HG02870 (cell line): ENCODE data around the gene MCU.

Experiments used
- ATAC-seq: cut with Tn5 transposase; IDR thresholded peaks from one replicate; pipeline ENCODE4 v1.9.1; 2021; ENCODE audit warnings: mild to moderate bottlenecking, moderate library complexity; ENCODE audit not compliant: unreplicated experiment

MCU gene

DNA sequence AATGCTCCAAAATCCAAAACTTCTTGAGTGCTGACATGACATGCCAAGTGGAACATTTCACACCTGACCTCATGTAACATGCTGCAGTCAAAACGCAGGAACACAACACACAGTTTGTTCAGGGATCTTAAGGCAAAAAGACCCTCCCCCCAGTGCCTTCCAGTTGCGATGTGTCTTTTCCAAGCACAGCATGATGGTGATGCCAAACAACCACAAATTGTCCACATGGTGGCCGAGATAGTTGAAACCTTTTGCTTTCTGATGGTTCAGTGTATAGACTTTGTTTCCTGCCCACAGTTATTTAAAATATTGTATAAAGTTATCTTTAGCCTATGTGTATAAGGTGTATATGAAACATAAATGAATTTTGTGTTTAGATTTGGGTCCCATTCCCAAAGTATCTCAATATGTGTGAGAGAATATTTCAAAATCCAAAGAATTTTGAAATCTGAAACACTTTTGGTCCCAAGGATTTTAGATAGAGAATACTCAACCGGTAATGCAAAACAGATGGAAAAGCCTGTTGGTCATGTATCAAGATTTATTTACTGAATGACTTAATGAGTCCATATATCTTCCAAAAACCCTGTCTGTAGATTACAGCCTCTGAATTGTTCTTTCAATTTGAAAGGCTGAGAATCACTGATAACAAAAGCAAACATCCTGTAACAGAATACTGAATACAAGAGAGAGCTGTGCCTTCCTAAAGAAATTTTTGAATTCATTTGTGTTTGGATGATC is 108.2 kb downstream of the MCU start:
- no peak for ATAC-seq

DNA sequence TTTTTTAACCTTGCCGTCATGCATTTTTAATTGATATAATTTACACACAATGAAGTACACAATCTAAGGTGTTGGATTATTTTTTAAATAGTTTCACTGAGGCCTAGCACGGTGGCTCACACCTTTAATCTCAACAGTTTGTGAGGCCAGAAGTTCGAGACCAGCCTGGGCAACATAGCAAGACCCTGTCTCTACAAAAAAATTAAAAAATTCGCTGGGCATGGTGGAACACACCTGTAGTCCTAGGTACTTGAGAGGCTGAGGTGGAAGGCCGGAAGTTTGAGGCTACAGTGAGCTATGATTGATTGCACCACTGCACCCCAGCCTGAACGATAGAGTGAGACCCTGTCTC is 108.8 kb downstream of the MCU start:
- ATAC-seq, result no peak

DNA sequence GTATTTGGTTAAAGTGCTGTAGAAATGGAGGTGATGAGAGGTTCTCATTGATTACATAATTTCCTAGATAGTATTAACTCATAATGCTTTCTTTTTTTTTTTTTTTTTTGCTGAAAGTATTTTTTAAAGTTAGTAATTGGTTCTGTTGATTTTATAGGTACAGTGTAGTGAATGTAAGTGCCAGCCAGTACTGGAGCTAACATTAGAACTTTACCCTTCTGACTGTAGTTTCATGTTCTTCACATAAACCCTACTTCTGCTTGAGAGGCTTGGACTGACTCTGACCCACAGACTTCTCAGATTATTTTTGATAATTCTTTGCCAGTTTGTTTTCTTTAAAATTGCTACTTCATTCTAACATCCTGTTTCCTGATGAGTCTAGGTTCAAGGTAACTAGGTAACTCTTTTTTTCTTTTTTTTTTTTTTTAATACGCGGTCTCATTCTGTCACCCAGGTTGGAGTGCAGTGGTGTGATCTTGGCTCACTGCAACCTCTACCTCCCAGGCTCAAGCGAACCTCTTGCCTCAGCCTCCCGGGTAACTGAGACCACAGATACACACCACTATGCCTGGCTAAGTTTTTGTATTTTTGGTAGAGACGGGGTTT is 109.4 kb downstream of the MCU start:
- ATAC-seq, result no peak

DNA sequence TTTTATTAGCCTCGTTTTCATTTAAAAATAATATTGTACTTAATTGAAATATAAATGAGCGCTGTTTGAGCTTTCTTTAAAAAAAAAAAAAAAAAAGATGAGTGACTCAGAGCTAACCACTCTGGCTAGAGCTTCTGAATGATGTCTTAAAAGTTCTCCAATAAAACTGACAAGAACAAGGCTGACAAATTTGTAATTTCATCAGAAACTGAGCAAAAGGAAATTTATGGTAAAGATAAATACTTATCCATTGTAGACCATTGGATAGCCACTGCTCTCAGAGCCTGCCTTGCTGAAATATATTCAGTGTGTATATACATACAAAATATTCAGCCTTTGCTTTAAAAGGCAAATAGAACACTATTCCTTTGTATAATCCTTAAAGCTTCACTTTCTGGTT is 110.4 kb downstream of the MCU start:
- no peak for ATAC-seq

DNA sequence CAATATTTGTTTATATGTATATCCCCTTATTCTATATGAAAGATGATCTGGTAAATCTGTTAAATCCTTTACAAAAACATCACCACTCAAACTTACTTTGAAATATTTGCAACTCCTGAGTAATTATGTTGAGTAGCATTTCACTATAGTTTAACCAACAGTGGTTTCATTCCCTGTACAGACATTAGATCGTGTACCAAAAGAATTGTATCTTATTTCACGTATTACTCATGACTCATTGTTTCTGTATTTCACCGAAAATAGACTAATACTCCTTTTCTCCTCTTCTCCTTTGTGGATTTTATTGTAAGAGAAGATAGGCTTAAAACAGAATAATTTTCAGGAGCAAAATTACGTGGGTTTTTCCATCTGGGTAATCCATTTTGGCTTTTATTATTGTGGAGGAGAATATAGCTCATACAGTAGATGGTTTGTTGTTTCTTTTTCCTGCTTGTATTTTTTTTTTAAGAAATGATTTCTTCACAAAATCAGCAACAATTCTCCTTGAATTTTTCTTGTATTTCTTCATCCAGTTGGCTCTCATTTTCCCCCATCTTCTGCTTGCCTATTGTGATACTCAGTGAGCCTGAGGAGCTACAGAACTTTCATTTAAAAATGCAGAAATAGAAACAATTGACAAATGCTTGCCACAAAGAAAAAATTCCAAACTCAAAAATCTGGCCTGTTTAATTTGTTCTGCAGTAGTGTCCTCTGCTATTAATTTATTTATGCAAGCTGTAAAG is 111.0 kb downstream of the MCU start:
- no peak for ATAC-seq

DNA sequence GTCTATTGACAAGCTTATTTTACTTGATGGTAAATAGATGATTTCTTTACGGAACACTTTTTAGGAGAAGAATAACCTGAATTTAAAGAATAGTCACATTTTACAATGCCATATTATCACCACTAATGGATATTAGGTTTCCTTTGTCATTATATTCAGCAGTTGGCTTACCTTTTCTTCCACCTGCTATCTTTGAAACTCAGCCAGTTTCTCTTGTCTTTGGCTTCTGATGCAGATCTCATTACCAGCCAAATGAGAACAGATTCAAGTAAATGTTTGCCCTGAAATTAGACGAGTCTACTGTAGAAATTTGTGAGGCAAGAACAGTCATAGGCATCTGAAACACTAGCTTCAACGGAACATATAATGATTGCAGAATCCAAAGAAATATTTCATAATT is 116.1 kb downstream of the MCU start:
- ATAC-seq, result no peak

DNA sequence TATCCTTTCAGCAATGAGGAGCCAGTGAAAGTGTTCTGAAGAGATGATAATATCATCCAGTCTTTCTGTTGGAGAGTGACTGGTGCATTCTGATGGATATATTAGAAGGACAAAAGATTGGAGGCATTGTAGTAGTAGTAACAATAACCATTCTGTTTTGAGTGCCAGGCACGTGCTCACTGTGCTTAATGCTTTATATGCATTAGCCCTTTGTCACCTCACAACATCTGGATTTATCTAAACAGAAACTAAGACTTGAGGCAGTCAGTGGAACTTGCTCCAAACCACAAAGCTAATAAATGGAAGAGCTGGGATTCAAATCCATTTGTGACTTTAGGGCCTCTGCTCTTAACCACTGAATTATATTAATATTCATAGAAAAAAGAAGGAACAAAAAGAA is 117.1 kb downstream of the MCU start:
- no peak for ATAC-seq

DNA sequence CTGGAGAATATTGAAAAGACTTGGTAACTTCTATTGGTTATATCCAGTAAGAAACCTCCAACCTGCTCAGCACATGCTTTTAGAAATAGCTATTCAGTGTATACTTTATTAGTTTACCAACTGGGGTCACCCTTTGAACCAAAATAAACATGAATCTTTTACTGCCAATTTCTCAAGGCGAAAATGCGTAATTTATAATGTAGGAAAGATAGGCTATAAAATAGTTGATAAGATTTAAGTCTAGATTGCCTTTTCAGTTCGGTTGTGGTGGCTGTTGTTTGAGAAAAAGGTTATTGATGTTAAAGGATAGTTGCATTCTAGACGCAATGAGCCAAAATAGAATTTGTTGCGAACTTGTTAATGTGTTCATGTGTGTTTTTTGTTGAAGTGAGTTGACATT is 119.0 kb downstream of the MCU start:
- ATAC-seq, result no peak

DNA sequence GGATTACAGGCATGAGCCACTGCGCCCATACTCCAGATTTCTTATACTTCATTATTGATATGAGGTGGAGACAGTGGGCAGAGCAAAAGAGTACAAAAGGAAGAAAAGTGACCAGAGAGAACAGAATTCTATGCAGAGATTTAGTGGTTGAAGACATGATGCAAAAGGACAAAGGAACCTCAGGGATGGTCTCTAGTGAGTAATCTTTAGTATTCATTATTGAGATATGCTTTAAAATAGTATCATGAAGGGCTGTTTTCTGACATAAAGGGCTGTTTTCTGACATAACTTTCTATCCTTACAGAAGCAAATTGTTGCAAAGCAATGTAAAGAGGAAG is 120.4 kb downstream of the MCU start:
- ATAC-seq, result no peak

DNA sequence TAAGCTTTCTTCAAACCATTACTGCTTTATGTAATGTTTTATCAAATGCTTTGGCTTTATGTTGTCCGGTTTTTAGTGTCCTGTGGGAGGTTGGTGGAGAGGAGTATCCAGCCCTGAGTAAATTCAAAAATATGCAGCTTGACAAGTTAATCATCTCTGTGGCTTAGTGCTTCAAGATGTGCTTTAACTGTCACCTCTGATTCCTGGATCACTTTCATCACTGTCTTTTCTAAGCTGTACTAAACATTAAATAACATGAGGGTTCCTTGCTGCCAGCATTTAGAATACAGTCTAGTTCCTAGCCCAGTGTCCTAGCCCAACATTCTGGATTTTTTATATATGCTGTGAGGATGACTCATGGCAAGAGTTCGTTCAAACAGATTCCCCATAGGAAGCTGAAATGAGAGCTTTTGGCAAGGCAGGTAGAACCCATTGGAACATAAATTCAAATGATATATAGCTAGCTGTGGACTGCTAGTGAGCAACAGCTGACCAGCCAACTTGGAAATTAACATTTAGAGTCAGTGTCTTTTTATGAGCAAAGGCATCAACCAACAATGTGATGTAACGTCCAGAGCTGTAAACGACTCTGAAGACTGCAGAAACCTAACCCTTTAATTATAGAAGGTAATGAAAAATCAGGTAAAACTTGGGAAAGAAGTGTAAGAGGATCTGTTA is 120.9 kb downstream of the MCU start:
- ATAC-seq, result no peak

DNA sequence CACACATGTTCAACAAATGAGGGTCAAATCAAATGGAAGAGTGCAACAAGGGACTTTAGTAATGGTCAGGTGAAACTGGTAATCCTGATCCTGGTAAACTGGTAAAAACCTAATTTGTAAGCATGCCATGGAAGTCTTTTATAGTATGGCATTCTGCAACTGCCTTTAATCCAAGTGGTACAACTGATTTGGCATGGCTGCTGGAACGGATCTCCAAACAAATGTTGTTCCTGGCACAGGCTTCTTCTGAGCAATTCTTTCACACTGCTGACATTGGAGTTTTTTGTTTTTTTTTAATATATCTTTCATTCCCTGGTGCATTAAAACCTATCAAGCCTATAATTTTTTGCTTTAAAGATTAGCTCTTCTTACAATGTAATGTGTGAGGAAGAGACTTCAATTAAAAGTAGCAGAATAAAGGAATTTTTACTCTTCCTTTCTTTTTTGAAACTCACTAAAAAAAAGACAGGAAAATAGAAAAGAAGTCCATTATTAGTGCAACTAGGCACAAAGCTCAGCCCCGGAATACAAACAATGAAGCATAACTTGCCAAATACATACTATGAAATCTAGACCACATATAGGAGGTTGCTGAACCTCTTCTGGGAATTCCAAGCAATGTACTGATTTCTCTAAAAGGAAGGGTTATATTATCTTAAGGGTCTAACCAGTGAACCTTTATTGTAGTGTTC is 122.3 kb downstream of the MCU start:
- no peak for ATAC-seq

DNA sequence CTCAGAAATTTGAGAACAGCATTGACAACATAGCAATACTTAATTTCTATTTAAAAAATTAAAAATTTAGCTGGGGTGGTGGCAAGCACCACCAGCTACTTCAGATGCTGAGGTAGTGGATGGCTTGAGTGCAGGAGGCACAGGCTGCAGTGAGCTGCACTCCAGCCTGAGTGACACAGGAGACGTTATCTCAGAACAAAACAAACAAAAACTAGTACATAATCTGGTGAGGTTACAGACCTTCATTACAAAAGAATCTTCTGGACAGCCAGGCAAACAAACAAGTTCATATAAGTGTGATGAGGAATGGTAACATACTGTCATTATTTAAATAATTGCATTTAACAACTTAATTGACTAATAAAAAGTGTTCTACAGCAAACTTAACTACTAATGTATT is 124.6 kb downstream of the MCU start:
- ATAC-seq, result no peak

DNA sequence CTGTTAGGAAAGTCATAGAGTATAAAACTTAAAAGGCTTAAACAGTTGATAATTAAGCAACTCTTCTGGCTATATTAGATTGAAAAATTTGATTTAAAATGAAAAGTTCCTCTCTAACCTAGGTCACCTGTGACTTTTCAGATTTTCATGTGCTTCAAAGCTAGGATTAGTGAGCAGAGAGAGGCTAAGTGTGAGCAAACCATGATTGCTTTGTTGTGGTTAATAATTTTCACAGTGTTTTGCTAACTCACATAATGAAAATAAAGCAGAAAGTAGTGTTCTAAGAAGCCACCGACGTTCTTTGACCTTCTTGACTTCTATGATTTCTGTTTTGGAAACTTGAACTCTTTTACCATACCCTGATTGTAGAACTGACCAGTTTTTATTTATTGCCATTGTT is 126.1 kb downstream of the MCU start:
- ATAC-seq, result no peak

DNA sequence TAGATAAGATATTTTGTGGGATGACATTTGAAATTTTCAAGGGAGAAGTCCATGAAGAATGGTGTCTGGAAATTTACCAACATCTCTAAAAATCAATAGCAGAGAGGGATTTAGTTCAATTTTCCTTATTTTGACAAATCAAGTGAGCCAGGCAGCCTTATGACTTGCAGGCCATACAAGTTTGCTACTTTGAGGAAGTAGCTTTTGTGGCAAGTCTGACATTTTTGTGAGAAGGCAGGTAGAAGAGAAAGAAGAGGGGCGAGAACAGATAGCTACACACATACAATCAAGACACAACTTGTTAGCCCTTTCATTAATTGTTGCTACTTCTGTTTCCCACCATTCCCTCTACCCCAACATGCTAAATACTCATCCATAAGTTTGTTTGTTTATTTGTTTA is 127.1 kb downstream of the MCU start:
- no peak for ATAC-seq

DNA sequence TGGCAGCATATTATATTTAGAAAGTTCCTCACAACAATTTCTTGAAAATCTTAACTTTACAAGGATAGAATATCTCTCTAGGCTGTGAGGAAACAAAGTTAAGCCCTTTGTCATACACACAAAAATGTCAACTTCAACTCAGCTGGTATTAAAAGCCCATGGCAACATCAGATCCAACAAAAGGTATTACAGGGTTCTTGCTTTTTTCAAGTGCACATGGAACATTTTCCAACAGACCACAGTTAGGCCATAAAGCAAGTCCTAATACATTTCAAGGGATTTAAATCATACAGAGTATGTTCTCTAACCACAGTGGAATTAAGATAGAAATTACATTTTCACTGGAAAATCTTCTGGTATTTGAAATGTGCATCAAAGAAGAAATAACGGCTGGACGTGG is 129.7 kb downstream of the MCU start:
- ATAC-seq, result no peak

DNA sequence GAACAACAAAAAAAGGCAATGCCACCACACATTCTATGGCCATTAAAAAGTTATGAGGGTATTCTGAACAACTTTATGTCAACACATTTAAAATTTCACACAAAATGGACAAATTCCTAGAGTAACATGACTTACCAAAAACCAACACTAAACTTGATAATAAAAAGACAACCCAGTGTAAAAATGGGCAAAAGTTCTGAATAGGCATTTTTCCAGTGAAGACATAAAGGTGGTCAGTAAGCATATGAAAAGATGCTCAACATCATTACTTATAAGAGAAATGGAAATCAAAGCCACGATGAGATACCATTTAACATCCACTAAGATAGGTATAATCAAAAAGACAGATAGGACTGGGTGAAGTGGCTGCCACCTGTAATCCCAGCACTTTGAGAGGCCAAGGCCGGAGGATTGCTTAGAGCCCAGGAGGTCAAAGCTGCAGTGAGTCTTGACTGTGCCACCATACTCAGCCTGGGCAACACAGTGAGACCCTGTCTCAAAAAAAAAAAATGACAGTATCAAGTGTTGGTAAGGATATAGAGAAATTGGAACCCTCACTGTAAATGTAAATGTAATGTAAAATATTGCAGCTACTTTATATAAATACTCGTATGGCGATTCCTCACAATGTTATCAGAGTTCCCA is 130.5 kb downstream of the MCU start:
- ATAC-seq, result no peak

DNA sequence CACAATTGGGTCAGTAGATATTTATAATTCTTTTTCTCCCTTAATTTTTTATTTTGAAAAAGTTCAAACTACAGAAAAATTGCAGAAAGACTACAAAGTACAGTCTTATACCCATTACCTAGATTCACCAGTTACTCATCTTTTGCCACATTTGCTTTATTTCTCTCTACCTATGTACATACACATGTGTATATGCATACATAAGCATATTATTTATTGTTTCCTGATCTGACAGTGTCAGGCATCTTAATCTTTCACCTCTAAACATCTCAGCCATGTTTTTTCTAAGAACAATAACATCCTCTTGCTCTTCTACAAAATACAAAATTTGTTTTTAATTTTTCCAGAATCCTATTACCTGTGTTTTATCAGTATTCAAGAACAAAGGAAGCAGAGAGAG is 133.2 kb downstream of the MCU start:
- ATAC-seq, result no peak

DNA sequence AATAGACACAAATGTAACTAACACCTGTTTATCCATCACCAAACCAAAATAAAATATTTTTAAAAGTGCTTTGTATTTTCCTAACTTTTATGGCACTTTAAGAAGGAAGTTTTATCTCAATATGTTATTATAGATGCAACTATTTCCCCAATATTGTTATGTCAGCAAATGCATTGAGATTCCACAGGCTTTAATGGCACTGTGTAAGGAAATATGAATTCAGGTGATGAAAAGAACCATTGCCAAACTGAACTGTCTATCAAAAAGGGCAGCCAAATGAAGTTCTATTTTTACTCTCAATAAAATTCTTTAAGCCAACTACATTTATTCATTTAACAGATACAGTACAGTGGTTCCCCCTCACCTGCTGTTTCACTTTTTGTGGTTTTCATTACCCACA is 134.4 kb downstream of the MCU start:
- ATAC-seq, result no peak

DNA sequence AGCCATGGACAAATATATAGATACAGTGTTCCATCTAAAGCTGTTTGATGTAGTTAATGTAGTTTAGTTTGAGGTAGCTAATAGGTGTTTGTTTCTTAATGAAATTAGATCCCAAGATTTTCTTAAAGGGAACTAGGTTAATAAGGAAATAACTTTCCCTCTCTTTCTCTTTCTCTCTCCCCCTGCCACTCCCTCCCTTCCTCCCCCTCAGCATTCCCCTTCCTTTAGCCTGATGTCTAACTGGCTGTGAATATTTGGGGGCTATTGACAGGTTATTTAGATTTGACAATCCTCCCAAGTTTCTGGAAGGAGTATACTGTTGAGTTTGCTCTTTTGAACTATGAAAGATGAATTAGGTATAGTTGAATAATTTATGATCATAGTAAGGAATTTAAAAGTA is 136.4 kb downstream of the MCU start:
- no peak for ATAC-seq

DNA sequence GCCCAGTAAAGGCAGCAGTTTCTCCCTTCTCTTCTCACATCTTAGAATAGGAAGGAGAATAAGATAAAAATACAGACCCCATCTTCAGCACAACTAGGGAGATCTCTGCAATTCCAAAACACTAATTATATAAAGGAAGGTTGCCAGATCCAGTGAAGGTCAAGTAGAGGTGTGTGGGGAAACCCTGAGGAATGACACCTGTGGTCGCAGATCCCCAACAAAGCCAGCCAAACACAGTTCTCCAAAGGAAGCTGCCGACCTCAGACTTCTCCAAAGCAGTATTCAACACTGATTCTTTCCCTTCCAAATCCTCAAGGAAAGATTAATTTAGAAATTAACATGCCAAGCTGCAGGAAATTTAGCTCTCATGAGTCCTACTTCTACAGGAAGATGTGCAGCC is 138.7 kb downstream of the MCU start:
- ATAC-seq, result no peak
